HG02870 (cell line): ENCODE data around the gene ITGA4.

Source experiments
- ATAC-seq: cut with Tn5 transposase; IDR thresholded peaks from one replicate; pipeline ENCODE4 v1.9.1; 2021; ENCODE audit warnings: mild to moderate bottlenecking, moderate library complexity; ENCODE audit not compliant: unreplicated experiment

Gene ITGA4

DNA sequence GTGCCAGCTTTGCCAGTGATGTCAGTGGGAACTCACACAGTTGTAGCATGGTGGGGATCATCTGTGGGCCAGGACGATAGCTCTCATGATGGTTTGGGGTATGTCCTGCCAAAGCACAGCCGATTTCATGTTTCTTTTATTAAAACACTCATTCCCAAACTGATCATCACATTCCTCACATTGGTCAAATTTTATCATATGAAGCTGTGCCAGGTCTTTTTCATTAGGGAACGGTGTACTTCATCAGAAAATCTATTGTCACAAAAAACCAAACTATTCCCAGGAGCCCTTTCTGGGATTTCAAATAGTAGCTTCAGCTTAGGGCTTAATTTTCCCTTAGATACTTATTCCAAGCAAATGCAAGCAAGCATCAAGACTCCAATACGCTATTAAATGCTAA lies 42.0 kb downstream of the ITGA4 start:
- no peak for ATAC-seq

GRCh38 chr2:181500201-181500600 lies 43.0 kb downstream of the ITGA4 start:
- no peak for ATAC-seq

- no peak for ATAC-seq
Measured at GRCh38 chr2:181515719-181516118, 58.5 kb downstream of the ITGA4 start.

DNA sequence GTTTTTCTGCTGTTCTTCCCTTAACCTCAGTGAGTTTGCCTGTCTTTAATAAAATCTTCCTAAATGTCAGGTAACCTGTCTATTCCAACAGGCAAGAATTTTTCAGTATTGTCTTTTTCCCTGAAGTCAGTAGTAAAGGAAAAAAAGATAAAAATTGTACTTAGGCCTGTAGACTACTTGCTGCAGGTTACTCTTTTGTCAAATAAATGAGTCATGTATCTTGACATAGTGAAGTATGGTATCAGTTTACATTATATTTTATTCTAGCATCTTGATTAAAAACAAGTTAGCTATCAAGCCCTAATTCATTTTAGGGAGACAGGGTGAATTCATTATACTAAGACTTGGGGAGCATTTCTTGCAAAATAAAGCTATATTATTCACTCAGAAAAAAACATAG lies 59.8 kb downstream of the ITGA4 start:
- ATAC-seq, result no peak

DNA sequence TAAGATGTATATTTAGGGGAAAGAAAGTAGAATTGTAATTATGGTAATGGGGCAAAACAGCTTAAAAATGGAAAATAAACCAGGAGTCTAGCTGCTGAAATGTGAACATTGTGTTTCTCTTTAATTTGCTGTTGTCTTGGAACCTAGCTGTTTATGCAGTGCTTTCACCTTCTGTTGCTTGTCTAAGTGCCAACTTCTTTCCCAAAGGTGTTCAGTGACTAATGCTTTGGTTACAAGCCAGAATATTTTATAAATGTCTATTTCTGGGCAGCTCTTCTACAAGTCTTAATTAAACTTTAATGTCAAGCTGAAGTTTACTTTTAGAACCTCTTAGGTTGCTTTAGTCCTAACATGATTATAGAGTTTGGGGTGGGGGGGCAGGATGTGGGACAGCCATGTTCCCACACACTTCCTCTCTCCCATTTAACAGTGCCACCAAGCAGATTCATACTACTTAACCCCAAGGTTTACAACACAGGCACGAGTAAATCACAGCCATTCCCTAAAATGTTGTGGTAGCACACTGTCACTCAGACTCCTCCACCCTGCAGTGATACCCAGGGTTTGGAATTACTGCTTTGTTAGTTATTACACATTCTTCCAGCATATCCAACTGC lies 60.6 kb downstream of the ITGA4 start:
- ATAC-seq, result no peak

DNA sequence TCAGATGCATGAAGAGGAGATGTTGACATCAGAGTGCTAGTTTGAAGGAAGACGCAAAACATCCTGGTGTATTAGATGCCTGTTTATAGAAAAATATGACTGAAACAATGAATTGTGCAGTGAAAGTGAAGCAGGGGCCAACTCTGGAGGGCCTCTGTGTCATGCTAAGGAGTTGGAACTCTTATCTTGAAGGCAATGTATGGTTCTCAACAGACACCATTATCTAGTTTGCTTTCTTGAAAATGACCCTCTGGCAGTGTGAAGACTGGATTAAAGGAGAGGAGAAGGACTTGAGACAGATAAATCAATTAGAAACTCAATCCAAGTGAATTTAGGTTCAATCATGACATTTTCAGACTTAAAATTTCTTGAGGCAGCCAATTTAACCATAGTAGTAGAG lies 63.1 kb downstream of the ITGA4 start:
- no peak for ATAC-seq

GRCh38 chr2:181523756-181524155 lies 66.6 kb downstream of the ITGA4 start:
- ATAC-seq, result no peak

DNA sequence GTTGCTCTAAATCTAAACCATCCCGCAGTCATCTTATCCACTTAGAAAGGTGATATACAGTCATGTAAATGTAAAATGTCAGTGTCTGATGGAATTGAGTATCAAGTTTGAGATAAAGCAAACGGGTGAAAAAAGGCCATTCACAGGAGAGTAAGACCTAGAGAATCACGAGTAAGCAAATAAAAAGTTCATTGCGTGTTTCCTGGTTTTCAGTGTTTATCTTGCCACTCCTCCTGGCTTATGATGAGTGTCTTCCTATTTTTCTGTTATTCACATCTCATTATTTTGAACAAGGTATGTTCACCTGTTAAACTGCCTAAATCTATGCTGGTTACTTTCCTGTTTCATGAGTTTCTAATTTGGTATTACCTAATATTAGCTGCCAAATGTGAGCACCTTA lies 68.8 kb downstream of the ITGA4 start:
- ATAC-seq, result no peak

DNA sequence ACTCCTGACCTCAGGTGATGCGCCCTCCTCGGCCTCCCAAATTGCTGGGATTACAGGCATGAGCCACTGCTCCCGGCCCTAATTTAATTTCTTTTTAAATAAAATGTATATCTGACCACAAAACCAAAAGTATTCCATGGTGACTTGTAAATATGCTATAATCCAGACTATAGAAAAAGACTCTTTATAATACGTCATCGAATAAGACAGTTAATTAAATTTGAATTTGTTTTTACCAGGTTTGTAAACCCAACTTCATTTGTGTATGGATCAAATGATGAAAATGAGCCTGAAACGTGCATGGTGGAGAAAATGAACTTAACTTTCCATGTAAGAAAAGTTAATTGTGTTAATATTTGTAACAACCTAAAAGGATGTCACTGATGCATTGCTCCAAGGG lies 69.9 kb downstream of the ITGA4 start:
- no peak for ATAC-seq

- ATAC-seq, result no peak
Measured at GRCh38 chr2:181528441-181528840, 71.3 kb downstream of the ITGA4 start.

- no peak for ATAC-seq
Measured at GRCh38 chr2:181536730-181537129, 79.5 kb downstream of the ITGA4 start.

DNA sequence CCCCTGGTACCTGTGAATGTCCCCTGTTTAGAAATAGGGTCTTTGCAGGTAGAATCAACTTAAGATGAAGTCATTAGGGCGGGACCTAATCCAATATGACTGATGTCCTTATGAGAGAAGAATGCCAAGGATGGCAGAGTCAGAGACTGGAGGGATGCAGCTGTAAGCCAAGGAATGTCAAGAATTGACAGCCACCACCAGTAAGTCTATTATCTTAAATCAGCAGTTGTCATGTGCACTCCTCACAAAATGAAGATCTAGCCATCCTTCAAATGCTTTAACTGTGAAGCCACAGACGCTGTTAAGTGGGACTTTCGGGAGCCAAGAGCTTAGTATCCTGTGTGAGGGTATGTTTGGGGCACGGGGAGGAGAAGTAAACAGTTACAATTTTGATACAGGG lies 83.2 kb downstream of the ITGA4 start:
- ATAC-seq, result no peak

GRCh38 chr2:181542170-181542569 lies 85.0 kb downstream of the ITGA4 start:
- ATAC-seq, result no peak

DNA sequence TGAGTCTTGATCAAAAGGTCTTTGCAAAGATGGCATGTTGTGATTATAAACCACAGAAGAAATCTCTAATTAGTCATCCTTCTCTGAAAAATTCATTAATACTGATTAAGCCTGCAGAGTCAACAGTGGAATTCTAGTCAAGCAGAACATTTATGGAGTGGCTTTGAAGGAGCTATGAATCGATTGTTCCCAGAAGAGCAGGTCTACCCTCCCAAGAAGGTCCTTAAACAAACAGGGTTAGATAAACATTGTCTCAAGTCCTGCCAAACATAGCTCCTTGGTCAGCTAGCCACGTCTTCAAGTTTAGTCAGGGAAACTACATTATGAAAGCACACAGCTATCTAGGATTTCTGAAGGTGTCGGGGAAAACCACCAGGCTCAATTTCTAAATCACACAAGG lies 88.9 kb downstream of the ITGA4 start:
- ATAC-seq, result no peak

- no peak for ATAC-seq
Measured at GRCh38 chr2:181552808-181553207, 95.6 kb downstream of the ITGA4 start.

DNA sequence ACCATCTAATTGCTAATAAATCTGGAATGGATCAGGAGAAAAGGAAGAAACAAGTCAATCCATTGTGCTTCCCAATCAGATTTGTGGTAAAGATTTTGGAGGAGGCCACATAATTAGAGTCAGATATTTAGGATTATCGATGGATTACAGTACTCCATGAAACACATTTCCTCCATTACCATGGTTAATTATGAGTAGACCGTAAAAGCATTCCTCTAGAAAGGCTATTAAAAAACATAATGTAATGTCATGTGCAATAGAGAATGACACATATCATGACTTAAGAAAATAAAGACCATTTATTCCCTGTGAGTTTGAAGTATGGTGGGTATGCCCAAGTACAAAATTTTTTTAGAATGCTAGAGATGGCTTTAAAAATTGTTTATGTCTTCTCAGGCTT lies 96.1 kb downstream of the ITGA4 start:
- ATAC-seq, result no peak

GRCh38 chr2:181554061-181554830 lies 97.1 kb downstream of the ITGA4 start:
- ATAC-seq, result no peak

GRCh38 chr2:181558371-181558770 lies 101.2 kb downstream of the ITGA4 start:
- no peak for ATAC-seq

GRCh38 chr2:181563101-181563692 lies 106.0 kb downstream of the ITGA4 start:
- ATAC-seq, result peak; percentile 61

DNA sequence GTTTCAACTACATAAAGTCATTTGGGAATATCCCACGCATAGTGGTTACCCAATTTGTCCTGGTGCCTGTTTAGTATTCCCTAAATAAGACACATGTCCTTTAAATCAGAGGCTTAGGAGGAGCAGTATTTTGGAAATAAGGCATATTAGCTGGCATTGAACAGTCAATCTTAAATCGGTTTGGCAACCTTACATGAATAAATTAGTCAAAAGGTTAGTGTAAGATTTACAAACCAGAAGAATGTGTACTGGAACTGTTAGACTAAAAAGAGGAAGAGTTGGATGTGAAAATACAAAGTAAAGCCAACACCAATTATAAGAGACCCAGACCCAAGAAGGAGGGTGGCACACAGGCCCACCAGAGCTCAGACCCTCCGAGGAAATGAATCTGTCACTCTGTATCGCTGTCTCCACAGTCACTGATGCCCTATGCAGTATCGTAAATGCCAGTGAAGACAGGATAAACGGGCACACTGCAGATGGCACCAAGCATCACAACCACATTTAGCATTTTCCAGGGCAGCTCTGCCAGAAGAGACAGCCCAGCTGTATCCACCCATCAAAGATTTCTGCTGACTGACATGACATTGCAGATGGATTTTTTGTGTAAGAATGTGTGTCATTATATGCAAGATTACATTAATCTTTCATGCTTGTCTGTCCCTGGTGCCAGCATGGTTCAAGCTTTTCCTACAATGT lies 109.3 kb downstream of the ITGA4 start:
- no peak for ATAC-seq

GRCh38 chr2:181570059-181570458 lies 112.9 kb downstream of the ITGA4 start:
- ATAC-seq, result no peak
